ENCODE data around the gene AP4M1.

DNA sequence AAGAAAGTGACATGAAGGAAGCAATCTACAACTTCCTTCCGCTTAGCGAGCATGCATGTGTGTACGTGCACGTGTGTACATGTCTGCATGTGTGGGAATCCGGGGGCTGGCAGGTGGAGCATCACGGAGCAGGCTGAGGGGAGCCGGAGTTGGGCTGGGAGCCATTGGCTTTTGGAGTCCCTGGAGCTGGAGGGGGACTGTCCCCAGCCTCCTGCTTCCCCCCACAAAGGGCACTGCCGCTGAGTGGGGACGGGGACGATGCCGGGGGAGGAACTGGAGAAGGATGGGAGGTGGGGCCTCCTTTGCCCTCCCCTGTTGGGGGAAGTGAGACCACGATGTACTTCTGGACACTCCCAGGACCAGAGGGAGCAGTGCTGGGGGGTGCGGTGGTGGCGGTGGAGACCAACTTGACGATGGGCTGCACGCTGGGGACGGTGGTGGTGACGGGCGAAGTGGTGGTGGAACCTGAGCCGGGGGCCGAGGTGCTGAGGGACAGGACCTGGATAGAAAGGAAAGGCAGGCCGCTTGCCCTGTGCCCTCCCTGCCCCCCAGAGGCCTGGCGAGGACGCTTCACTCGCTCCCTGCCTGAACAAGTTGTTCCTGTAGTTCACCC is 5.8 kb downstream of the AP4M1 start:
- TF ChIP-seq, protein P1, sequence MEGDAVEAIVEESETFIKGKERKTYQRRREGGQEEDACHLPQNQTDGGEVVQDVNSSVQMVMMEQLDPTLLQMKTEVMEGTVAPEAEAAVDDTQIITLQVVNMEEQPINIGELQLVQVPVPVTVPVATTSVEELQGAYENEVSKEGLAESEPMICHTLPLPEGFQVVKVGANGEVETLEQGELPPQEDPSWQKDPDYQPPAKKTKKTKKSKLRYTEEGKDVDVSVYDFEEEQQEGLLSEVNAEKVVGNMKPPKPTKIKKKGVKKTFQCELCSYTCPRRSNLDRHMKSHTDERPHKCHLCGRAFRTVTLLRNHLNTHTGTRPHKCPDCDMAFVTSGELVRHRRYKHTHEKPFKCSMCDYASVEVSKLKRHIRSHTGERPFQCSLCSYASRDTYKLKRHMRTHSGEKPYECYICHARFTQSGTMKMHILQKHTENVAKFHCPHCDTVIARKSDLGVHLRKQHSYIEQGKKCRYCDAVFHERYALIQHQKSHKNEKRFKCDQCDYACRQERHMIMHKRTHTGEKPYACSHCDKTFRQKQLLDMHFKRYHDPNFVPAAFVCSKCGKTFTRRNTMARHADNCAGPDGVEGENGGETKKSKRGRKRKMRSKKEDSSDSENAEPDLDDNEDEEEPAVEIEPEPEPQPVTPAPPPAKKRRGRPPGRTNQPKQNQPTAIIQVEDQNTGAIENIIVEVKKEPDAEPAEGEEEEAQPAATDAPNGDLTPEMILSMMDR (IDR thresholded peaks at IDR 0.05): no peak
- TF ChIP-seq POLR2A (IDR thresholded peaks at IDR 0.05) (no peak), EP300 (IDR thresholded peaks at IDR 0.05) (no peak)
